Endothelial cell of umbilical vein (primary cell): ENCODE results near the gene FAM222B. TPM values are rescaled to one million over a fixed set of nuclear protein-coding genes. Genes with fewer than 3 reads are reported as not detected.

ENCODE experiments used
- BruUV-seq: library from RNA; stranded (reverse); fragments of 400-500 nt; replicated peaks from 2 replicates; lab custom pipeline; 2021; lab: Mats Ljungman, UMichigan
- CTCF ChIA-PET: fragments of 300-600, 350-600 bp; sonication (Branson Sonifier 250); formaldehyde crosslinking; loops from one replicate; lab custom pipeline; 2021; ENCODE audit warnings: antibody characterized with exemption, inconsistent platforms; lab: Charles Lee
- POLR2A ChIA-PET: fragments of 300-600, 350-600 bp; sonication (Branson Sonifier 250); formaldehyde crosslinking; loops from one replicate; lab custom pipeline; 2021; ENCODE audit warnings: antibody characterized with exemption, inconsistent platforms; lab: Charles Lee
- DNase-seq: peaks from one replicate; pipeline ENCODE4 v3.0.0-alpha.2; 2011; ENCODE audit warnings: low read depth, low spot score
- FAIRE-seq: peaks from 2 replicates; lab custom pipeline; 2011; peaks lifted over from hg19 to GRCh38; lab: Jason Lieb, UNC
- H2AFZ ChIP-seq: 2 replicates; pipeline ENCODE4 v1.6.0; 2012; ENCODE audit warnings: low read depth, low read length, control low read depth, inconsistent platforms
- H3K27ac ChIP-seq: 2 replicates; pipeline ENCODE4 v1.5.1; 2011; ENCODE audit warnings: low read depth, mild to moderate bottlenecking, control low read depth, low read length, moderate library complexity; ENCODE audit not compliant: insufficient read depth
- H3K27me3 ChIP-seq, 2 experiments: 2 replicates each; pipeline versions ENCODE4 v1.6.0 to v1.6.1; 2011; ENCODE audit warnings: low read length in 2 of 2, mixed read lengths in 1 of 2; ENCODE audit not compliant: control insufficient read depth in 2 of 2, insufficient read depth in 2 of 2
- H3K36me3 ChIP-seq, 2 experiments: 2 replicates in 1 of 2; 3 replicates in 1 of 2; pipeline ENCODE4 v1.5.1; 2011; ENCODE audit warnings: low read length in 2 of 2, mild to moderate bottlenecking in 1 of 2, moderate library complexity in 1 of 2; ENCODE audit not compliant: control insufficient read depth in 2 of 2, insufficient read depth in 2 of 2; ENCODE audit errors: extremely low read depth in 1 of 2
- H3K4me1 ChIP-seq: 3 replicates; pipeline ENCODE4 v1.5.1; 2011; ENCODE audit warnings: mild to moderate bottlenecking, low read length; ENCODE audit not compliant: control insufficient read depth, insufficient read depth; ENCODE audit errors: extremely low read depth
- H3K4me2 ChIP-seq: 2 replicates; pipeline ENCODE4 v1.6.1; 2011; ENCODE audit warnings: low read length, control low read depth, mixed read lengths; ENCODE audit not compliant: insufficient read depth
- H3K4me3 ChIP-seq, 3 experiments: fragments of 200-600 bp in 1 of 3; sonication (generic), shearing (Covaris generic) in 1 of 3; replicated peaks in 1 of 3; 2 replicates each; pipeline ENCODE4 v1.5.1; 2011 to 2016; ENCODE audit warnings: control low read depth in 3 of 3, low read length in 3 of 3, mild to moderate bottlenecking in 2 of 3, inconsistent platforms in 1 of 3, low read depth in 1 of 3, moderate library complexity in 1 of 3; ENCODE audit not compliant: insufficient read depth in 1 of 3
- H3K79me2 ChIP-seq: 2 replicates; pipeline ENCODE4 v1.6.0; 2012; ENCODE audit warnings: low read length, inconsistent platforms; ENCODE audit not compliant: control insufficient read depth, insufficient read depth
- H3K9ac ChIP-seq: replicated peaks from 2 replicates; pipeline ENCODE3; 2011; ENCODE audit warnings: low read length, control low read depth; ENCODE audit not compliant: insufficient read depth; ENCODE audit errors: extremely low read depth
- H3K9me1 ChIP-seq: replicated peaks from 3 replicates; pipeline ENCODE4 v1.6.0; 2011; ENCODE audit warnings: mild to moderate bottlenecking, low read length; ENCODE audit not compliant: control insufficient read depth, insufficient read depth; ENCODE audit errors: extremely low read depth
- H3K9me3 ChIP-seq: replicated peaks from 2 replicates; pipeline ENCODE4 v1.5.1; 2012; ENCODE audit warnings: low read length, inconsistent platforms; ENCODE audit not compliant: control insufficient read depth, insufficient read depth
- H4K20me1 ChIP-seq: replicated peaks from 2 replicates; pipeline ENCODE3; 2011; ENCODE audit warnings: mild to moderate bottlenecking, low read length; ENCODE audit not compliant: control insufficient read depth, insufficient read depth; ENCODE audit errors: extremely low read depth
- CTCF ChIP-seq, 2 donors: IDR thresholded peaks; 1 replicate in 1 of 2; 2 replicates in 1 of 2; pipeline ENCODE4 v1.5.1; 2011; ENCODE audit warnings: low read length in 2 of 2, mild to moderate bottlenecking in 2 of 2, moderate library complexity in 2 of 2, control low read depth in 1 of 2, inconsistent platforms in 1 of 2, low read depth in 1 of 2; ENCODE audit not compliant: insufficient read depth in 1 of 2; ENCODE audit errors: extremely low read depth in 1 of 2
- EZH2 ChIP-seq: IDR thresholded peaks from 2 replicates; pipeline ENCODE4 v1.6.1; 2012; ENCODE audit warnings: borderline replicate concordance, low read depth, mild to moderate bottlenecking, moderate library complexity, low read length, inconsistent platforms; ENCODE audit not compliant: severe bottlenecking
- FOS ChIP-seq: IDR thresholded peaks from 2 replicates; pipeline ENCODE4 v1.6.1; 2011; ENCODE audit warnings: mild to moderate bottlenecking, low read length, moderate library complexity, borderline replicate concordance; ENCODE audit not compliant: insufficient read depth
- GATA2 ChIP-seq: IDR thresholded peaks from 2 replicates; pipeline ENCODE4 v1.7.0; 2011; ENCODE audit warnings: low read depth, mild to moderate bottlenecking, moderate library complexity, mixed read lengths, low read length; ENCODE audit not compliant: insufficient read length, insufficient read depth
- JUN ChIP-seq: IDR thresholded peaks from 2 replicates; pipeline ENCODE4 v1.6.1; 2011; ENCODE audit warnings: borderline replicate concordance, low read depth; ENCODE audit not compliant: insufficient read length, insufficient read depth
- MAX ChIP-seq: IDR thresholded peaks from 2 replicates; pipeline ENCODE4 v1.6.1; 2011; ENCODE audit not compliant: insufficient read depth, insufficient read length
- MYC ChIP-seq: IDR thresholded peaks from one replicate; pipeline ENCODE4 v1.6.1; 2011; ENCODE audit warnings: mild to moderate bottlenecking, low read depth, low read length
- POLR2A ChIP-seq: IDR thresholded peaks from 2 replicates; pipeline ENCODE4 v1.6.1; 2012; ENCODE audit warnings: low read depth, mild to moderate bottlenecking, control low read depth, low read length
- POLR2AphosphoS5 ChIP-seq: IDR thresholded peaks from 2 replicates; pipeline ENCODE4 v1.6.1; 2012; ENCODE audit warnings: low read depth, mild to moderate bottlenecking, control low read depth, low read length, moderate library complexity; ENCODE audit not compliant: insufficient read depth
- dilution Hi-C: fragments of 300-500 bp; cut with MboI; formaldehyde crosslinking; loops from one replicate; pipeline ENCODE4 v1.15.0; 2019; ENCODE audit warnings: low sequenced_read_pairs; ENCODE audit not compliant: extremely low pct_ligation_motif_present
- intact Hi-C: fragments of 100-400 bp; cut with micrococcal nuclease; formaldehyde crosslinking; loops from one replicate; pipeline ENCODE4 v1.10.0; 2022
- polyA plus RNA-seq, 4 experiments: library from polyadenylated mRNA; depleted of rRNA in 3 of 4; stranded (reverse) in 3 of 4; unstranded in 1 of 4; fragments of >200 nt; gene quantifications; 2 replicates each; pipeline versions ENCODE4 v1.2.1 to v1.2.3, GENCODE V29; 2011 to 2012; ENCODE audit warnings: missing spikeins in 1 of 4
- total RNA-seq: library from RNA; stranded (reverse); gene quantifications from 2 replicates; pipeline ENCODE4 v1.2.3, GENCODE V29; 2021

FAM222B gene
- total and polyA plus RNA-seq, 2 donors (not counting 3 experiments of a cell fraction or from before 2014, with no cell fraction given) = 21.1 to 30.6 TPM

- Histone ChIP-seq H3K36me3 (no peaks in the 10 kb centered on the region), H3K4me2 (no peak overlapping the region), H3K79me2 (peaks cover 13% of the 10 kb centered on the region), H3K27ac (no peak overlapping the region), H3K9me3 (no peaks in the 10 kb centered on the region), H3K4me3 (no peak overlapping the region), H3K27me3 (no peaks in the 10 kb centered on the region), H3K9me1 (no peaks in the 10 kb centered on the region), H4K20me1 (no peaks in the 10 kb centered on the region), H2AFZ (no peak overlapping the region), H3K4me1 (peaks cover 8% of the 10 kb centered on the region), H3K9ac (no peak overlapping the region)
- DNase-seq (no peak), FAIRE-seq (no peak)
- no peak for TF ChIP-seq POLR2AphosphoS5
- TF ChIP-seq GATA2 = no peak
- no peak for TF ChIP-seq FOS
- no peak for TF ChIP-seq EZH2
- TF ChIP-seq JUN = no peak
- TF ChIP-seq POLR2A = no peak
- no peak for TF ChIP-seq MYC
- no peak for TF ChIP-seq CTCF (IDR thresholded peaks at IDR 0.05; ENCODE audit: extremely low read depth in 1 of 2, insufficient read depth in 1 of 2, low read depth in 1 of 2, low read length in 2 of 2)
- no peak for TF ChIP-seq MAX
- ChIA-PET POLR2A (no interaction called here), CTCF (no interaction called here)
- dilution Hi-C loops = no loop called here
- BruUV-seq = no TSS peak
- intact Hi-C loops = no loop called here
Measured at GRCh38 chr17:28846231-28846630, 3.6 kb upstream of the FAM222B start.
